ENCODE measurements around the gene DEPDC1B.

- TF ChIP-seq POLR2A (IDR thresholded peaks at IDR 0.05; ENCODE audit: low read depth, low read length) (no peak), CTCF (conservative IDR thresholded peaks at IDR 0.05; ENCODE audit: low read depth, low read length) (no peak), MAFK (IDR thresholded peaks at IDR 0.05; ENCODE audit: low read depth, low read length) (no peak), RFX5 (IDR thresholded peaks at IDR 0.05; ENCODE audit: low read depth, low read length) (no peak), USF2 (IDR thresholded peaks at IDR 0.05; ENCODE audit: low read depth, low read length) (no peak), MAZ (IDR thresholded peaks at IDR 0.05; ENCODE audit: borderline replicate concordance, low read depth, low read length) (no peak)
Measured at GRCh38 chr5:60551829-60552228, 148.1 kb downstream of the DEPDC1B start.

Measured in IMR-90 (cell line).